Smooth muscle cell (in vitro differentiated cells): ENCODE results near the gene RRAD. TPM values are rescaled to one million over a fixed set of nuclear protein-coding genes. Genes with fewer than 3 reads are reported as not detected.

Source experiments
- DNase-seq: peaks from one replicate; lab custom pipeline; 2025; ENCODE audit not compliant: unreplicated experiment; lab: John Stamatoyannopoulos, UW
- H2AFZ ChIP-seq: fragments of 200-600 bp; sonication (generic); 2 replicates; pipeline ENCODE4 v1.6.0; 2016; ENCODE audit warnings: antibody characterized with exemption, low read depth, mild to moderate bottlenecking
- H3F3A ChIP-seq: fragments of 200-600 bp; sonication (generic); 2 replicates; pipeline ENCODE4 v1.6.0; 2017; ENCODE audit warnings: antibody characterized with exemption, low read depth
- H3K27ac ChIP-seq: fragments of 200-600 bp; sonication (generic); 2 replicates; pipeline ENCODE4 v1.5.1; 2016; ENCODE audit warnings: low read depth, mild to moderate bottlenecking
- H3K27me3 ChIP-seq: fragments of 200-600 bp; sonication (generic); 2 replicates; pipeline ENCODE4 v1.6.1; 2016; ENCODE audit warnings: low read depth, mild to moderate bottlenecking
- H3K36me3 ChIP-seq: fragments of 200-600 bp; sonication (generic); 2 replicates; pipeline ENCODE4 v1.5.1; 2016; ENCODE audit warnings: low read depth
- H3K4me1 ChIP-seq: fragments of 200-600 bp; sonication (generic); 2 replicates; pipeline ENCODE4 v1.5.1; 2016; ENCODE audit warnings: low read depth
- H3K4me2 ChIP-seq: fragments of 200-600 bp; sonication (generic); 2 replicates; pipeline ENCODE4 v1.6.0; 2016; ENCODE audit warnings: mild to moderate bottlenecking
- H3K4me3 ChIP-seq: fragments of 200-600 bp; sonication (generic); 2 replicates; pipeline ENCODE4 v1.5.1; 2016; ENCODE audit warnings: mild to moderate bottlenecking
- H3K79me2 ChIP-seq: fragments of 200-600 bp; sonication (generic); 2 replicates; pipeline ENCODE4 v1.6.0; 2016; ENCODE audit warnings: low read depth, mild to moderate bottlenecking
- H3K9ac ChIP-seq: fragments of 200-600 bp; sonication (generic); 2 replicates; pipeline ENCODE4 v1.6.0; 2016; ENCODE audit warnings: low read depth
- H3K9me3 ChIP-seq: fragments of 200-600 bp; sonication (generic); replicated peaks from 2 replicates; pipeline ENCODE4 v1.5.1; 2016; ENCODE audit warnings: low read depth
- H4K20me1 ChIP-seq: fragments of 200-600 bp; sonication (generic); 2 replicates; pipeline ENCODE4 v1.6.0; 2016; ENCODE audit warnings: low read depth
- WGBS: methylation state at CpG from one replicate; pipeline ENCODE4 v1.1.7; 2016; ENCODE audit warnings: low lambda C conversion rate; 5-methylcytosine and 5-hydroxymethylcytosine counted together
- polyA plus RNA-seq: library from polyadenylated mRNA; unstranded; fragments of >200 nt; fragmentation: Nextera tagmentation; extraction: Ambion mirVana; gene quantifications from 2 replicates; pipeline ENCODE4 v1.2.1, GENCODE V29; 2016
- total RNA-seq: library from RNA; depleted of rRNA; stranded (reverse); fragments of >200 nt; gene quantifications from 2 replicates; pipeline ENCODE4 v1.2.3, GENCODE V29; 2014
- TF ChIP-seq, protein P1 (sequence below): fragments of 200-600 bp; sonication (generic); IDR thresholded peaks from 2 replicates; pipeline ENCODE4 v1.5.1; 2017; ENCODE audit warnings: borderline replicate concordance, mild to moderate bottlenecking, antibody characterized with exemption; ENCODE audit not compliant: insufficient read depth, poor library complexity, severe bottlenecking

The RRAD gene
- total and polyA plus RNA-seq, 2 experiments from 2014 or later: 7.6 to 27.5 TPM

DNA sequence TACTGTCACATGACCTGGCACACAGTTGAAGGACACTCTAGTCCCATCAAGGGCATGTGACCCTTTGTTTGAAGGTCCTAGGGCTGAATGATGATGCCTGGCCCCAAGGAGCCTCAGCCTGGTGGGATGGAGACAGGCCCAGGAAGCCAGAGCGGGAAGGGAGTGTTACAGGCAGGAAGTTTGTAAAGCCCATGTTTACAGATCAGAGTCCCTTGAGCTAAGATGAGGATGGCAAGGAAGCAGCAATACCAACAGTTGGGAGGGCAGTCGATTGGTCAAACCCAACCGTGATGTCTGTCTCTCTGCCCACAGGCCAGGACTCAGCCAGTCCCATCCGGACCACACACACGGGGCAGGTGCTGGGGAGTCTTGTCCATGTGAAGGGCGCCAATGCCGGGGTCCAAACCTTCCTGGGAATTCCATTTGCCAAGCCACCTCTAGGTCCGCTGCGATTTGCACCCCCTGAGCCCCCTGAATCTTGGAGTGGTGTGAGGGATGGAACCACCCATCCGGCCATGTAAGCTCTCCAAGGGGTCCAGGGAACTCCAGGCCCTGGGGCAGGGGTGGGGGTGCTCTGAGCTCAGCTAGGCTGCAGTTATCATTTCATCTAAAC lies 12.5 kb upstream of the RRAD start:
- H4K20me1 ChIP-seq: peaks cover 29% of the 10 kb centered on the region
- WGBS: 95% methylated on average over 10 of the region's 10 CpGs
- TF ChIP-seq, protein P1, sequence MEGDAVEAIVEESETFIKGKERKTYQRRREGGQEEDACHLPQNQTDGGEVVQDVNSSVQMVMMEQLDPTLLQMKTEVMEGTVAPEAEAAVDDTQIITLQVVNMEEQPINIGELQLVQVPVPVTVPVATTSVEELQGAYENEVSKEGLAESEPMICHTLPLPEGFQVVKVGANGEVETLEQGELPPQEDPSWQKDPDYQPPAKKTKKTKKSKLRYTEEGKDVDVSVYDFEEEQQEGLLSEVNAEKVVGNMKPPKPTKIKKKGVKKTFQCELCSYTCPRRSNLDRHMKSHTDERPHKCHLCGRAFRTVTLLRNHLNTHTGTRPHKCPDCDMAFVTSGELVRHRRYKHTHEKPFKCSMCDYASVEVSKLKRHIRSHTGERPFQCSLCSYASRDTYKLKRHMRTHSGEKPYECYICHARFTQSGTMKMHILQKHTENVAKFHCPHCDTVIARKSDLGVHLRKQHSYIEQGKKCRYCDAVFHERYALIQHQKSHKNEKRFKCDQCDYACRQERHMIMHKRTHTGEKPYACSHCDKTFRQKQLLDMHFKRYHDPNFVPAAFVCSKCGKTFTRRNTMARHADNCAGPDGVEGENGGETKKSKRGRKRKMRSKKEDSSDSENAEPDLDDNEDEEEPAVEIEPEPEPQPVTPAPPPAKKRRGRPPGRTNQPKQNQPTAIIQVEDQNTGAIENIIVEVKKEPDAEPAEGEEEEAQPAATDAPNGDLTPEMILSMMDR: no peak
- no peak overlapping the region for H3K27ac ChIP-seq
- no peaks in the 10 kb centered on the region for H3K36me3 ChIP-seq
- H3K27me3 ChIP-seq: no peaks in the 10 kb centered on the region
- no peak overlapping the region for H3K9ac ChIP-seq
- DNase-seq: no peak
- no peaks in the 10 kb centered on the region for H3K9me3 ChIP-seq
- H3K4me1 ChIP-seq: peaks cover 16% of the 10 kb centered on the region
- H2AFZ ChIP-seq: no peak overlapping the region
- H3K4me2 ChIP-seq: no peak overlapping the region
- no peaks in the 10 kb centered on the region for H3F3A ChIP-seq
- no peak overlapping the region for H3K4me3 ChIP-seq
- peaks cover 25% of the 10 kb centered on the region for H3K79me2 ChIP-seq

DNA sequence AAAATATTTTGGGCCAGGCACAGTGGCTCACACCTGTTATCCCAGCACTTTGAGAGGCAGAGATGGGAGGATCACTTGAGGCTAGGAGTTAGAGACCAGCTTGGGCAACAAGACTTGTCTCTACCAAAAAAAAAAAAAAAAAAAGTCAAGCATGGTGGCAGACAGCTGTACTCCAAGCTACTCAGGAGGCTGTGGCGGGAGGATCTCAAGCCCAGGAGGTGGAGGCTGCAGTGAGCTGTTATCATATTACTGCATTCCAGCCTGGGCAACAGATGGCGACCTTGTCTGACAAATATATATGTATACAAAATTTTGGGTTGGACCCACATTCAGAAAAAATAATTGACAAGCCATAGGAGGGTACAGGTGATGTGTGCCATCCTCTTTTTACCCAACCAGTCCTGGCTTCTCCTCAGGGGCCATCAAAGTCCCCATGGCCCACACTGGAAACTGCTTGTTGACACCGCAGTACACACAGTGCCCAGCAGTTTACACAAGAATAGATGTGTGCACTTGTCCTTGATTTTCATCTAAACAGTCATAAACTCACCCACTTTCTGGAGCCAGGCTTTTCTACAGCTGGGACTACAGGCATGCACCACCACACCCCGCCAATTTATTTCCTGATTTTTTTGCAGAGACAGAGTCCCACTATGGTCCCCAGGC lies 11.7 kb upstream of the RRAD start:
- WGBS: 97% methylated on average over 4 of the region's 4 CpGs
- no peaks in the 10 kb centered on the region for H3K36me3 ChIP-seq
- no peak overlapping the region for H2AFZ ChIP-seq
- no peak overlapping the region for H3K4me3 ChIP-seq
- peaks cover 16% of the 10 kb centered on the region for H3K4me1 ChIP-seq
- H3K4me2 ChIP-seq: no peak overlapping the region
- DNase-seq: no peak
- H4K20me1 ChIP-seq: peaks cover 29% of the 10 kb centered on the region
- H3K9ac ChIP-seq: no peak overlapping the region
- H3K9me3 ChIP-seq: no peaks in the 10 kb centered on the region
- no peaks in the 10 kb centered on the region for H3F3A ChIP-seq
- no peaks in the 10 kb centered on the region for H3K27me3 ChIP-seq
- no peak overlapping the region for H3K27ac ChIP-seq
- peaks cover 25% of the 10 kb centered on the region for H3K79me2 ChIP-seq
- TF ChIP-seq, protein P1: no peak

DNA sequence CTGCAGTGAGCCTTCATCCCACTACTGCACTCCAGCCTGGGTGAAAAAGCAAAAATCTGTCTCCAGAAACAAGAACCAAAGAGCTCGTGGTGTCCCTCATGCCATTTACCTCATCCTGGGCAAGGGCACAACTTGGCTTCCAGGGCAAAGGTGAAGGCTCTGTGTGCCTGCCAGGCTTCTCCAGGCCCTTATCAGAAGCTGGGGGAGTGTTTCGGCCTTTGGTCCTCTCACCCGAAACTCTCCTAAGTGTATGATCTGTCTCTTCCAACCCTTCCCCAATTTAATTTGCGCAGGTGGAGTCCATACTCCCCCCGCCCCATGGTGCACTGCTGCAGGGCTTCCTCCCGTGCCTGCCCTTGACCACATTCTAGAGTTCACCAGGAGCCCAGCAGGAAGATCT lies 11.1 kb upstream of the RRAD start:
- no peak for DNase-seq
- no peaks in the 10 kb centered on the region for H3K9me3 ChIP-seq
- peak overlapping the region; percentile 93 for H3K4me2 ChIP-seq
- H4K20me1 ChIP-seq: peaks cover 29% of the 10 kb centered on the region
- H3K36me3 ChIP-seq: no peaks in the 10 kb centered on the region
- no peak overlapping the region for H2AFZ ChIP-seq
- H3F3A ChIP-seq: no peaks in the 10 kb centered on the region
- 96% methylated on average over 6 of the region's 6 CpGs for WGBS
- H3K4me1 ChIP-seq: peaks cover 16% of the 10 kb centered on the region
- H3K4me3 ChIP-seq: no peak overlapping the region
- peaks cover 25% of the 10 kb centered on the region for H3K79me2 ChIP-seq
- TF ChIP-seq, protein P1: no peak
- H3K27me3 ChIP-seq: no peaks in the 10 kb centered on the region
- H3K27ac ChIP-seq: no peak overlapping the region
- H3K9ac ChIP-seq: no peak overlapping the region
